HG02840 (cell line): ENCODE results near the gene HSPD1.

Experiments used
- ATAC-seq: cut with Tn5 transposase; IDR thresholded peaks from one replicate; pipeline ENCODE4 v1.9.1; 2021; ENCODE audit warnings: mild to moderate bottlenecking, moderate library complexity, moderate number of reproducible peaks; ENCODE audit not compliant: unreplicated experiment, low FRiP score

HSPD1 gene

GRCh38 chr2:197446844-197447243 lies 52.8 kb downstream of the HSPD1 start:
- ATAC-seq = no peak

GRCh38 chr2:197445746-197446145 lies 53.9 kb downstream of the HSPD1 start:
- ATAC-seq = no peak

- no peak for ATAC-seq
These were observed 56.8 kb downstream of the HSPD1 start for GRCh38 chr2:197442857-197443256.

DNA sequence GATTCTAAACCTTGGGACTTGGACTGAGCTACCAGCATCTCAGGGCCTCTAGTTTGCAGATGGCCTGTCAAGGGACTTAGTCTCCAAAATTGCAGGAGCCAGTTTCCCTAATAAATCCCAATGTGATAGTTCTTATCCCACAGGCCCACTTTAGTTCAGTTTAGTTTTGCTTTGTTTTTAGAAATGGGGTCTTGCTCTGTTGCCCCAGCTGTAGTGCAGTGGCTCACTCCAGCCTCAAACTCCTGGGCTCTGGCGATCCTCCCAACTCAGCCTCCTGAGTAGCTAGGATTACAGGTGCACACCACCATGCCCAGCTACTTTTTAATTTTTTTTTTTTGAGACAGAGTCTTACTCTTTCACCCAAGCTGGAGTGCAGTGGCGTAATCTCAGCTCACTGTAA lies 62.3 kb downstream of the HSPD1 start:
- no peak for ATAC-seq
